RPMI8226 (cell line): ENCODE data around the gene LRRC23.

Source experiments
- DNase-seq: peaks from one replicate; pipeline ENCODE4 v3.0.0-alpha.2; 2015

The LRRC23 gene

DNA sequence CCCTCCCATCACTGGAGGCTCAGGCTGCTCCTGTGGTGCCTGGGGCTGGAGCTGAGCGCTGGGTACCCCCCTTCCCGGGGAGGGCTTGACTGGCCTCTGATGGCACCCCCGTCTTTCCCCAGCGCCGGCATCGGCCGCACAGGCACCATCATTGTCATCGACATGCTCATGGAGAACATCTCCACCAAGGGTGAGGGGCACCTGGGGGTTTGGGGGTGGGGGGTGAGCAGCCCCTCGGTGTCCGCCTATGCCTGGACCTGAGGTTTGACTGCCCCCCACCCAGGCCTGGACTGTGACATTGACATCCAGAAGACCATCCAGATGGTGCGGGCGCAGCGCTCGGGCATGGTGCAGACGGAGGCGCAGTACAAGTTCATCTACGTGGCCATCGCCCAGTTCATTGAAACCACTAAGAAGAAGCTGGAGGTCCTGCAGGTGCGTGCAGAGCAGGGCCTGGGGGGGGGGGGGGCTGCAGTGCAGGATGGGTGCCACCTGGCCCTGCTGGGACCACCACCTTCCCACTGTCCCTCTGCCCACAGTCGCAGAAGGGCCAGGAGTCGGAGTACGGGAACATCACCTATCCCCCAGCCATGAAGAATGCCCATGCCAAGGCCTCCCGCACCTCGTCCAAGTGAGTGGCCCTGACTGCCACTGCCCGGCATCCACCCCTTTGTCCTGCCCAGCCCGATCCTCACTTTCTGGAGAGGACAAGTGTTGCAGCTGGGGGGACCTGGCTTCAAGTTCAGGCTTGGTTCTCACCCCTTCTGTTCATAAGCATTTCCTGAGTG lies 55.4 kb downstream of the LRRC23 start:
- no peak for DNase-seq

DNA sequence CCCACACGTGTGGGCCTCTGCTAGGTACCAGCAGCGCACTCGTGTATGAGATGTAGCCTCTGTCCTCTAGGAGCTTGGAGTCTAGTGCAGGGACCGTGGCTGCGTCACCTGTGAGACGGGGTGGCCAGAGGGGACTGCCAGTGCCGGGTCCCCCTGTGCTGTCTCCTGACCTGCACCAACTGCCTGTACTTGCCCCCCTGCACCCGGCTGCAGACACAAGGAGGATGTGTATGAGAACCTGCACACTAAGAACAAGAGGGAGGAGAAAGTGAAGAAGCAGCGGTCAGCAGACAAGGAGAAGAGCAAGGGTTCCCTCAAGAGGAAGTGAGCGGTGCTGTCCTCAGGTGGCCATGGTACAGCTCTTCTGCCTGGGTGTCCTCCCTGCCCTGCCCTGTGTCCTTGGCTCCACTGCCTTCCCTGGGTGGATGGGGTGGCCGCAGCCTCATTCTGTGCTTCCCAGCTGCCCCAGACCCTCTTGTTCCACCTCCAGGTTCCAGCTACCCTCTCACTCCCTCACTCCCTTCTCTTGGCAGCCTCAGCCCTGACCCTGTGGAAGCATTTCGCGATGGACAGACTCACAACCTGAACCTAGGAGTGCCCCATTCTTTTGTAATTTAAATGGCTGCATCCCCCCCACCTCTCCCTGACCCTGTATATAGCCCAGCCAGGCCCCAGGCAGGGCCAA lies 56.1 kb downstream of the LRRC23 start:
- peak; percentile 80 for DNase-seq

DNA sequence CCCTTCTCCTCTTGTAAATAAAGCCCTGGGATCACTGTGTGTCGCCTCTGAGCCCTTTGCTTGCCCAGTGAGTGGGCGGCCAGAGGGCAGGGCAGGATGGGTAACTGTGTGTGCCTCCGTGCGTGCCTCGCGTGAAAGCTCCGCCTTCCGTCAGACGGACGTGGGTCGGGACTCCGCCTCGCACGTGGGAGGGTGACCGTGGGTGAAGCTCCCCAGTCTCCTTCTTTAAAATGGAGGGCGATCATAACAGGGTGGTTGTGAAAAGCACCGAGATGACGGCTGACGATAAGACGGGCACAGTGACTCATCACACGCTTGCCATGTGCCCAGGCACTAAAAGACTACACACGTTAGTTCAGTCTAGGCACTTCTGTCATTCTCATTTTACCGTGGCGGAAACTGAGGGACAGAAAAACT lies 56.7 kb downstream of the LRRC23 start:
- no peak for DNase-seq

DNA sequence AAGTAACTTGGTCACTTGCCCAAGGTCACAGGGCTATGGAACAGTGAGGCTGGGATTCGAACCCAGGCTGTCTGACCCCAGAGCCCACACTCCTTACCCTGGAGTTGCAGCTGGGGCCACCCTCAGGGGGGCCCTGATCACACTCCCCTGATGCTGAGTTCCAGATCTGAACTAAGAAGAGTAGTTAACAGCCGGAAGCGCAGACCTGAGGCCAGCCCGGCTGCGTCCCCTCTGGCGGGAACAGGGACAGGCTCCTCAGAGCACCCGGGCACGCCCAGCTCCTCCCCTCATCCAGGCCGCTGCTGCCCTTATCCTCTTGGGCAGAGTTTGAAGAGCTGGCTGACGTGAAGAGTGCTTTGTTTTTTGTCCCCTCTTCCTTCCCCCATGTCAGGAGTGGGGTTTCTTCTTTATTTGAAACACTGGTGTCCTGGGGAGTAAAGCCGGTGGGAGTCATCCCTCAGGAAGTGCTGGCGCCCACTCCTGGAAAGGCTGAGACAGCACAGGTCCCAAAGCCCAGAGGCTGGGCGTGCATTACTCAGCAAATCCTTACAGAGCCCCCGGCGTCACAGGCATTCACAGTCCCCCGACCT lies 57.2 kb downstream of the LRRC23 start:
- DNase-seq = peak; percentile 73

DNA sequence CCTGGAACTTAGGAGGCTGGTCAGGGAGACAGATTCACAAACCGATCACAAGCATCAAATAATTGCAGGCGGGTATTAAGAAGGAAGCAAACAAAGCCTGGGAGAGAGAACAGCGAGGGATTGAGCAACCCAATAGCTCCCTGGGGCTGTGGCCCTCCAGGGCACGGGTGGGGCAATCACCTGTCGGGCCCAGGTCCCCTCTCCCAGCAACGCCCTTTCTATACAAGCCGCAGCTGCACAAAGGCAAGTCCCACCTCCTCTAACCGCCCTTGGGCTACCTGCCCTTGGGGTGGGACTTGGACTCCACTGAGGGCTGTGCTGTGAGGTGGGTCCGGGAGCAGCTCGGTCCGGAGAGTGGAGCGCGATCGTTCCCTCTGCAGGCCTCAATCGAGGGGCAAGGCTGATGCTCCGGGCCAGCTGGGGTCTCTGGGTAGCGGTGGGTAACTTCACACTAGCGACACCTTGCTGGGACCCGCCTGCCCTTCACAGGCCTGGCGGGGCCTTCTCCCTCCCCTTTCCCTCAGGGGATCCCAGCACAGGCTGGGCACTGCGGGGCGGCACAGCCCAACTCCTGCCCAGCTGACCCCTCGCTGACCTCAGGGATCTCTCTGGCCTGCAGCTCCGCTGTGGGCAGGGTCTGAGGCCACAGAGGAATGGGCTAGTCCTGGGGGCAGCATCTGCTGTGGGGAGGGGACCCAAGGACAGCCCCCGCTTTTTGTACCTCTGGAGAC lies 57.8 kb downstream of the LRRC23 start:
- no peak for DNase-seq

DNA sequence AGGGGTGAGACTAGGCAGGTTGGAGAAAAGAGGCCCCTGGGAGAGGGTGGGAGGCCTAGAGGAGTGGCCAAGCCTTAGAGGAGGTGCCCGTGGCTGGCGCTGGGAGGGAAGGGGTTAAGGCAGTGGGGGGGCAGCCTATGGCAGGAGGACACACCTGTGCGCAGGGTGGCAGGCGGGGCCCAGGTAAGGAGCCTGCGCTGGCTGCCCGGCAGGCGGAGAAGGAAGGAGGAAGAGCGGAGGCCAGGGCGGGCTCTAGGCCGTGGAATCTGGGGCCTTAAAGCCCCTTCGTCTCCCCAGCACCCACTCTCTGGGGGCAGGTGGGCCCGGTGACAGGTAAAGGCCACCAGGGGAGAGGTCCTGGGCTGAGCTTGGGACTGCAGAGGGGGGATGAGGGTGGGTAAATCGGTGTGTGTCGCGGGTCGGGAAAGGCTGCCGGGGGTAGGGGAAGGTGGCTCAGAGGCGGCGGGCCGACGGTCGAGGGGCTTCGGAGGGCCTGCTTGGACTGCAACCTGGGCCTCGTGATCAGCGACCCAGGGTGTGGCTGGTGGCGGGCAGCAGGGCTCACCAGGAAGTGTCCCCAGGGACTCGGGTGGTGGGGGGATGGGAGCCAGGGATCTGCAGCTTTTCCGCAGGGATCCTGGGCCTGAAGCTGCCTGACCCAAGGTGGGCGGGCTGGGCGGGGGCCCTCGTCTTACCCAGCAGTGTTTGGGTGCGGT lies 58.6 kb downstream of the LRRC23 start:
- DNase-seq = no peak
